Measurements from ENCODE around the gene DNAH7.
"Not testable (repeated sequence)": the region's sequence is repeated elsewhere in the genome, so short reads cannot be mapped to it uniquely, and the experiment has no call there.

Gene DNAH7

DNA sequence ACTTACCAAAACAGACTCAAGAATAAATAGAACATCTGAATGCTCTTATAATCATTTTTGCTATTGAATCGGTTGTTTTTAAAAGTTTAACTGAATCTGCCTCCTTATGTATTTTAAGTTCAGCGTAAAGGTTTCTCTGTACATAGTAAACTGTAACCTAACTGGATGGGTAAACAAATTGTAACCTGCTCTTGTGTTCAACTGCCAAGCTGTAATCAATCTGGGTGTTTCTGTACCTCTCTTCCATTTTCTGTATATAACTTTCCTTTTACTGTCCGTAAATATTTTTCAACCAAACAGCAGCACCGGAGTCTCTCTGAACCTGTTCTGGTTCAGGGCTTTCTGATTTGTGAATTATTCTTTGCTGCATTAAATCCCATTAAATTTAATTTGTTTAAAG lies 27.6 kb upstream of the DNAH7 start:
- DNase-seq (ENCODE audit: low spot score) = no peak
- TF ChIP-seq, protein P1, sequence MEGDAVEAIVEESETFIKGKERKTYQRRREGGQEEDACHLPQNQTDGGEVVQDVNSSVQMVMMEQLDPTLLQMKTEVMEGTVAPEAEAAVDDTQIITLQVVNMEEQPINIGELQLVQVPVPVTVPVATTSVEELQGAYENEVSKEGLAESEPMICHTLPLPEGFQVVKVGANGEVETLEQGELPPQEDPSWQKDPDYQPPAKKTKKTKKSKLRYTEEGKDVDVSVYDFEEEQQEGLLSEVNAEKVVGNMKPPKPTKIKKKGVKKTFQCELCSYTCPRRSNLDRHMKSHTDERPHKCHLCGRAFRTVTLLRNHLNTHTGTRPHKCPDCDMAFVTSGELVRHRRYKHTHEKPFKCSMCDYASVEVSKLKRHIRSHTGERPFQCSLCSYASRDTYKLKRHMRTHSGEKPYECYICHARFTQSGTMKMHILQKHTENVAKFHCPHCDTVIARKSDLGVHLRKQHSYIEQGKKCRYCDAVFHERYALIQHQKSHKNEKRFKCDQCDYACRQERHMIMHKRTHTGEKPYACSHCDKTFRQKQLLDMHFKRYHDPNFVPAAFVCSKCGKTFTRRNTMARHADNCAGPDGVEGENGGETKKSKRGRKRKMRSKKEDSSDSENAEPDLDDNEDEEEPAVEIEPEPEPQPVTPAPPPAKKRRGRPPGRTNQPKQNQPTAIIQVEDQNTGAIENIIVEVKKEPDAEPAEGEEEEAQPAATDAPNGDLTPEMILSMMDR (IDR thresholded peaks at IDR 0.05) = no peak
- H3K27ac ChIP-seq = no peak overlapping the region

GRCh38 chr2:196089448-196089847 lies 20.8 kb upstream of the DNAH7 start:
- not testable (repeated sequence) for H3K4me3 ChIP-seq; H3K27ac ChIP-seq; DNase-seq (ENCODE audit: low spot score)

More for the DNA sequence above, 27.6 kb upstream of the DNAH7 start:
- no peak overlapping the region for H3K4me3 ChIP-seq

DNA sequence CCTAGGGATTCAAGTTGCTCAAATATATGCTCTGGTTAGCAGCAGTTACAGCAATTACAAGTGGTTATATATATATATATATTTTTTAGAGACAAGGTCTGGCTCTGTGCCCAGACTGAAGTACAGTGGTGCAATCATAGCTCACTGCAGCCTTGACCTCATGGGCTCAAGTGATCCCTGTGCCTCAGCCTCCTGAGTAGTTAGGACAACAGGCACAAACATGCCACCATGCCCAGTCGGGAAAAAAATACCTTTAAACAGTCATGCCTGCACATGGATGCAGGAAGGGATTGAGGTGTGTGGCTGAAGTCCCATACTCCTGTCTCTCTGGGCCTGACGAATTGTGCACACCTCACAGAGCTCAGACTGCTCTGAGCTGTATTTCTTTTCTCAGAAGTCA lies 19.6 kb upstream of the DNAH7 start:
- no peak overlapping the region for H3K27ac ChIP-seq
- DNase-seq (ENCODE audit: low spot score) = no peak
- TF ChIP-seq, protein P1 (IDR thresholded peaks at IDR 0.05) = no peak
- H3K4me3 ChIP-seq = no peak overlapping the region

DNA sequence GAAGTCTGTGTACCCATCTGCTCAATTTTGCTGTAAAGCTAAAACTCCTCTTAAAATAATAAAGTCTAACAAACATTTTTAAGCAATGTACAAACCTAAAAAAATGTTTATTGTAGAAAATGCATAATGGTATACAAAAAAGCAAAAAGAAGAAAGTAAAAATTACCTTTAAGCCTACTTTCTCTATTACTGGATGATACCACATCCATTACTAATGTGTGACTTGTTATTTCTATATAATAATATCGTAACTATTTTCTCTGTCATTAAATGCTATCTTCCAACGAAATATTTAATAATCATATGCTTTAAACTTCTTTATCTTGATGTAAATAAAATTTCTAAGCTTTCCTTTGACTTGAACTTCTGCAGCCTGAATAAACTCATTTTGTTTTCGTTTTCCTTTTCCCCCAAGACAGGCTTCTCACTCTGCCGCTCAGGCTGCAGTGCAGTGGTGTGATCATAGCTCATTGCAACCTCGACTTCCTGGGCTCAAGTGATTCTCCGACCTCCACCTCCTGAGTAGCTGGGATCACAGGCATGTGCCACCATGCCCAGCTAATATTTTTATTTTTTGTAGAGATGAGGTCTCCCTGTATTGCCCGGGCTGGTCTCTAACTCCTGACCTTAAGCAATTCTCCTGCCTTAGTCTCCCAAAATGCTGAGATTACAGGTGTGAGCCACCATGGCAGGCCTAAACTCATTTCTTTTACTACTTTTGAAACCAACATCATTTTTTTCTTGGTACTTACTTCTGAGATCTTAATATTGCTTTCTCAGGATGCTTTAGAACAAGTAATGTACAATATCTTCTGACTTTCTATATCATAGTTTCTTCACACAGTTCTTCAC lies 18.1 kb upstream of the DNAH7 start:
- H3K4me3 ChIP-seq = no peak overlapping the region
- no peak overlapping the region for H3K27ac ChIP-seq
- no peak for DNase-seq (ENCODE audit: low spot score)
- TF ChIP-seq, protein P1 (IDR thresholded peaks at IDR 0.05) = no peak

GRCh38 chr2:196083601-196084000 lies 15.0 kb upstream of the DNAH7 start:
- DNase-seq (ENCODE audit: low spot score) = no peak
- H3K4me3 ChIP-seq = no peak overlapping the region
- TF ChIP-seq, protein P1 (IDR thresholded peaks at IDR 0.05) = no peak
- no peak overlapping the region for H3K27ac ChIP-seq

- TF ChIP-seq, protein P1 (IDR thresholded peaks at IDR 0.05) = no peak
- DNase-seq (ENCODE audit: low spot score) = no peak
- no peak overlapping the region for H3K27ac ChIP-seq
- H3K4me3 ChIP-seq = no peak overlapping the region
Observed at GRCh38 chr2:196080526-196080925, 11.9 kb upstream of the DNAH7 start.

DNA sequence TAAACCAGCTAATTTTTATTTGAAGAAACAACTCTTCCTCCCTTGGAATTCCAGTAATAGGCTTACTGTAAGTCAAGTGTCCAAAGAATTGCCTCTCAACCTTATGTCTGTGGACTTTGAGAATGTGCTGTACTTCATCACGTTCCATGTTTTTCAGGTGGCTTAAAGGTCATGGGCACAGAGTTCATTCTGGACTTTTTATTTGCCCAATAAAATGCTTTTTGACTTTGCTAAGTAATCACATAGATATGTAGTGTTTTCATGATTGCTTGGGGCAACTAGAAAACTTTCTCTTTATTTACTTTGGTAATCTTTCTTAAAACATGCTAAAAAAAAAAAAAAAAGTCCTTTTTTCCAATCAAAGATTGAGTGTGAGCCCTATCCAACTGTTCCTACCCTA lies 10.4 kb upstream of the DNAH7 start:
- Histone ChIP-seq H3K27ac (no peak overlapping the region), H3K4me3 (no peak overlapping the region)
- TF ChIP-seq, protein P1 (IDR thresholded peaks at IDR 0.05) = no peak
- DNase-seq (ENCODE audit: low spot score) = no peak

Data from coronary artery (tissue), 2 donors.